GM10266 (cell line): Measurements from ENCODE around the gene PHACTR1.

Experiments used
- DNase-seq: peaks from one replicate; pipeline ENCODE4 v3.0.0; 2012; ENCODE audit errors: extremely low spot score
- CTCF ChIP-seq: IDR thresholded peaks from 2 replicates; pipeline ENCODE4 v1.5.1; 2012; ENCODE audit warnings: mild to moderate bottlenecking, low read depth; ENCODE audit not compliant: control insufficient read depth, insufficient read depth; ENCODE audit errors: missing control alignments

The PHACTR1 gene

GRCh38 chr6:12748815-12749521, 32.4 kb downstream of the PHACTR1 start:
- no peak for TF ChIP-seq CTCF
- no peak for DNase-seq

- no peak for DNase-seq
- no peak for TF ChIP-seq CTCF
These were observed 33.2 kb downstream of the PHACTR1 start for GRCh38 chr6:12749531-12750379.

GRCh38 chr6:12750416-12750815, 33.8 kb downstream of the PHACTR1 start:
- peak; percentile 26 for DNase-seq
- TF ChIP-seq CTCF: no peak

- no peak for TF ChIP-seq CTCF
- peak; percentile 75 for DNase-seq
These were observed 35.2 kb downstream of the PHACTR1 start for GRCh38 chr6:12751694-12752325.

- TF ChIP-seq CTCF: no peak
- DNase-seq: no peak
These were observed 36.5 kb downstream of the PHACTR1 start for GRCh38 chr6:12753036-12753435.

- TF ChIP-seq CTCF: no peak
- no peak for DNase-seq
These were observed 43.7 kb downstream of the PHACTR1 start for GRCh38 chr6:12760226-12760625.

- no peak for TF ChIP-seq CTCF
- no peak for DNase-seq
These were observed 44.3 kb downstream of the PHACTR1 start for GRCh38 chr6:12760911-12761310.
